Suppressor macrophage treated with lipopolysaccharide for 4 hours (primary cell): Measurements from ENCODE around the gene ANKS3.

Source experiments
- DNase-seq: peaks from one replicate; pipeline ENCODE4 v3.0.0-alpha.2; 2020

Gene ANKS3

DNA sequence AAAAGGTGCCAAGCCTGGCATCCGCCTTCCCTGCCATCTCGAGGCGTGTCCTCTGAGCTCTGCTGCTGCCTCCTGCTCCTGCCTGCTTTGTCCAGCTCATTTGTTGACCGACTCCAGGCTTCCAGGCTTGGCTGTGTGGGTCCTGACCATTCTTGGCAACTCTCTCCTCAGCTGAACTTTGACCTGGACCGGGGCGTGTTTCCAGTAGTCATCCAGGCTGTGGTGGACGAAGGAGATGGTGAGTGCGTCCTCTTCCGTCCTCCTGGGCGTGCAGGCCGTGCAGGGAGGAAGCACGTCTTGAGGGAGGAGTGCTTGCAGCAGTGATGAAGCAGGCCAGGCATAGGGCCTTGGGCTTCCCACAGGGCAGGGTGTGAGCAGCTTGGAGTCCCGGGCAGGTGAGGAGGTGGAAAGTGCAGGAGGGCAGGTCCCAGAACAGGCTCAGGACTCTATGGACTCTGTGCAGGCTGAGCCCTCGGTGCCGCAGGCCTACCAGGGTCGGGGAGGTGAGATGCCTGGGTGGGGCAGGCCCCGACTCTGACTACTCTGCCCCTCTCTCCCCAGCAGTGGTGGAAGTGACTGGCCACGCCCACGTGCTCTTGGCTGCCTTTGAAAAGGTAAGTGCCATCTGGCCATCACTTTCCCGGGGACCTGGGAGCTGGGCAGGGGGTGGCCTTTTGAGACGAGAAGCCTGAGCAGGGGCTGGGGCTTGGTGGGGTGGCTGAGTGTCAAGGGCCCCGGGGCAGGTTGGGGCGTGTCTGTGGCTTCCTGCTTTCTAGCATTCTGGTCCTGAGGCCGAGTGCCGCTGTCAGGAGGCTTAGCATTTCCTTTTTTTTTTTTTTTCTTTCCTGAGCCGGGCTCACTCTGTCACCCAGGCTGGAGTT, 69.3 kb downstream of the ANKS3 start:
- peak; percentile 69 for DNase-seq

DNA sequence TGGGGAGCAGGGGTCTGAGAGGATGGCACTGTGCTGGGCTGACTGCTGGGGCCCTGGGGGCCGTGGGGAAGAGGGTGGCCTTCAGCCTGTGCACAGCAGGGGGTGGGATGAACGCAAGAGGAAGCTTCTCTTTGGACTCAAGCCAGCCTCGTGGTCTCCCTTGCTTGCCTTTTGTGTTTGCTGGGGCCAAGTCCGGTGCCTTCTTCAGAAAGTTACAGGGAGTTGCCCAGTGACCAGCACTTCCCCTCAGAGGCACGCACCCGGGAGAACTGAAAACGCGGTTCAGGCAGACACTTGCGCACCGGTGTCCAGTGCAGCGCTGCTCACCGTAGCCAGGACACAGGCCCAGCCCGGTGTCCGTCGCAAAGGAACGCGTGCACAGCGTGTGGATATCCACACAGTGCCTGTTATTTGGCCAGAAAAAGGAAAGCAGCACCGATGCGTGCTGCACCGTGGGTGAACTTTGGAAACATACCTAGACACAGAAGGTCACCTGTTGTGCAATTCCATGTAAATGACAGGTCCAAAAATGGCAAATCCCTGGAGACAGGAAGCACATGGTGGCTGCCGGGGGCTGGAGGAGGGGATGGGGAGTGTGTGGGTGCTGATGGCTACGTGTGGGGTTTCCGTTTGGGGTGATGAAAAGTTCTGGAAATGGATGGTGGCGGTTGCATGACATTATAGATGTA, 70.2 kb downstream of the ANKS3 start:
- DNase-seq = peak; percentile 94

DNA sequence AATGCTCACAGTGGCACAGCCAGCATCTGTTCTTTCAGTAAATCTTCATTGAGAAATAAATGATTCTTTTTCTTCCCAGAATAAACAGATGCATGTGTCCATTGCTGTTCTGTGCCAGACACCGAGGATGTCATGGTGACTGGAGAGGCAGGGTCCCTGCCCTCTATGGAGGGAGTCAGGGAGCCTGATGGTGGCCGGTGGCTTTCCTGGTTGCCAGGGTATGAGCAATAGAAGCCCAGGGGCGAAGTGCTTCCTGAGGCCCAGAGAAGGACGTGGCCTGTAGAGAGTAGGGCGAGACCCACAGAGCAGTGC, 70.7 kb downstream of the ANKS3 start:
- no peak for DNase-seq

DNA sequence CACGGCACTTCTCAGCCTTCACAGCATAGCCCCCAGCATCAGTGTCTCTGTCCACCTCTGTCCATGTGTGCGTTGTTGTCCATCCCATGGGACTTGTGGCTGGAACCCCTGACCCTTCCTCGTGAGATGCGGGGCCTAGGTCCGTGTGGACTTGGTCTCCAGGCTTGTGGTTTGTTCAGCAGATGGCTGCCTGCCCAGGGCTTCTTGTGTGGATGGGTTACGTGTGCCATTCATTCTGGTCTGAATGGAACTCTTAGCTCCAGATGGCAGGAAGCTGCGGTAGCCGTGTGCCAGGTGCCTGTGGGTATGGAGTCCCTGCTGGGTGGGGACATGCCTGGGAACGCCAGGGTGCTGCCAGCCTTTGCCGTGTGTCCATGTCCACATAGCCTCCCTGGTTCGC, 72.4 kb downstream of the ANKS3 start:
- DNase-seq = no peak

DNA sequence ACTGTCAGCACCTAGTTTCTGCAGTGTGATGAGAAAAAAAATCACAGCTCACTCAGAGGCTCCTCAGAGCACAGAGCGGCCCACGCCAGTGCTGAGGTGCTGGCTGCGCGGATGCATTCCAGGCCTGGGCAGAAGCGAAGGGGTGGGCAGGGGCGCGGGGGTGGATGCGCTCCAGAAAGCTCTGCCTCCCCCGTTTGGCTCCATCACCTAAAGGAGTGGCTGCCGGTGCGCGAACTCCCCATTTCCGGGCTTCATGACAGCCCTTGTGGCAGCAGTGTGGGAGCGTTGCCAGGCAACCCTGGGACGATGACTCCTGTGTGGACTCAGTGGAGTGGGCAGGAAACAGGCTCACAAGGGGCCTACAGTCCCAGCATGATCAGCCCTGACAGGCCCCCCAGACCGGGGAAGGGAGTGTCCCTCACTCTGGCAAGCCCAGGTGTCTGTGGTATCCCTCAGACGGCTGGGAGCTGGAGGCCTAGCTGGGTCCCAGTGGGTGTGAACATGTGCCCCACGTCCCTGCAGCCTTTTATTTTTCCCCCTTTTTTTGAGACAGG, 73.5 kb downstream of the ANKS3 start:
- DNase-seq = peak; percentile 61

DNA sequence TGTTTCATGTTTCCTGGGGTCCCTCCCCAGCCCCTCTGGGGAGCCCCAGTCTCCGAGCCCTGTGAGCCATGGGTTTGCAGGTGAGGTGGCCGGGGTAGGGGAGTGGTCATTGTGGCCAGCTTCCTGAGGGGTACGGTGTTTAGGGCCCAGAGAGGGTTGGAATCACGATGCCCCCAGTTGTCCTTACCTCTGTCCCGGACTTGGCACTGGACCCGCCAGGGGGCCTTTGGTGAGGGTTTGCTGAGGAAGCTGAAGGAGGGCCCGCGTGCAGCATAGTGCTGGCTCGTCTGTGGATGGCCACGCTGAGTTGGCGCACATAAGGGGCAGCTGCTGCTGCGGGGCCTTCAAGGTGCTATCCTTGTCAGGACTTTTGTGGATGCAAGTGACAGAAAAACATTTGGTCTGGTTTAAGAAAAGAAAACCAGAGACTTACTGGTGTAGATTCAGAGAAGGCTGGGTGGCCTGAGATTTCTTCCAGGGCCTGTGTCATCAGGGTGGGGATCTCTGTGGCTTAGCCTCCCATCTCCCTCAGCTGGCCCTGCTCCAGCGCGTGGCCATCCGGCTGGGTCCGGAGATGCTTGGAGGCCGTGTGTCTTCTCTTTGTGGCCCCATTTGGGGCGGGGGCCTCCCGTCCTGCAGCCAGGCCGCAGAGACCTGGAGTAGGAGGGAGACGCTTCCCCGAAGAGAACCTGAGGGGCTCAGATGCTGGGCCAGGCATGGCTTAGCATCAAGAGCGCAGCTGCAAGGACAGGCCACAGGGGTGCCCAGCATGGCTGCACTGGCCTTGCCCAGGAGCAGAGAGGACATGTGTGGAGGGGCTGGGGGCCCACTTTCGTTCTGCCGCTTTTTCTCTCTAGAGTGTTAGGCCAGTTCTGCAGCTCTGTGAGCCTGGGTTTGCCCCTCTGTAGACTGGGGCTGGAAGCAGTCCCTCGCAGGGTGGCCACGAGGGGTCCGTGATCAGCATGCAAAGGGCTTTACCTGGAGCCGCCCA, 74.4 kb downstream of the ANKS3 start:
- no peak for DNase-seq

DNA sequence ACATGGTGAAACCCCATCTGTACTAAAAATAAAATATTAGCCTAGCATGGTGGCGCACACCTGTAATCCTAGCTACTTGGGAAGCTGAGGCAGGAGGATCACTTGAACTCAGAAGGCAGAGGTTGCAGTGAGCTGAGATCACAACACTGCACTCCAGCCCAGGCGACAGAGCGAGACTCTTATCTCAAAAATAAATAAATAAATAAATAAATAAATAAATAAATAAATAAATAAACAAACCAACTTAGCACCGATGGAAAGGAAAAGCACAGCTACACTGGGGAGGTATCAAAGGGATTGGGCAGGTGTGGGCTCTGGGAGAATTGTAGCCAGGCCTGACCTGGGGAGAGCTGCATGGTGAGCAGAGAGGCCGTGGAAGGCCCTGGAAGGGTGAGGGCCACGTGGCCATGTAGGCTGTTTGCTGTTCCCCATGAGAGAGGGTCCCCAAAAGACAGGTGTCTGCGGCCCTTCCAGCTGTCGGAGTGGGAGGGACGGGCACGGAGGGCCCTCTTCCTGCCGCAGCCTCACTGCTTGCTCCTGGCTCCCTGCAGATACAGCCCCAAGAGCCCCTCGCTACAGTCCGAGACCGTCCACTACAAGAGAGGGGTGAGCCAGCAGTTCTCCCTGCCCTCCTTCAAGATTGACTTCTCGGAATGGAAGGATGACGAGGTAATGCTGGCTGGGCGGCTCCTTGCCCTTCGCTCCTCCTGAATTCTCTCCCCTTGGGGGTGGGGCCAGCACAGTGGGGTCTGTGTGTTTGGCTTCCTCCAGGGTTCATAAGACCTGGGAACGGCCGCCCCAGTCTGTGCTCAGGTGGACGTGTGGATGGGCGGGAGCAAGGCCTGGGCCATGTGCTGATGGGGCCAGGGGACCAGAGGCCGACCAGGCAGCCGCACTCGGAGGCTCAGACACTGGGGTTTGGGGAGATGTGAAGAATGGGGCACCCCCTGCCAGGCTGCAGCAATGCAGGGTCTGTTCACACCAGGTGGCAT, 77.1 kb downstream of the ANKS3 start:
- no peak for DNase-seq

DNA sequence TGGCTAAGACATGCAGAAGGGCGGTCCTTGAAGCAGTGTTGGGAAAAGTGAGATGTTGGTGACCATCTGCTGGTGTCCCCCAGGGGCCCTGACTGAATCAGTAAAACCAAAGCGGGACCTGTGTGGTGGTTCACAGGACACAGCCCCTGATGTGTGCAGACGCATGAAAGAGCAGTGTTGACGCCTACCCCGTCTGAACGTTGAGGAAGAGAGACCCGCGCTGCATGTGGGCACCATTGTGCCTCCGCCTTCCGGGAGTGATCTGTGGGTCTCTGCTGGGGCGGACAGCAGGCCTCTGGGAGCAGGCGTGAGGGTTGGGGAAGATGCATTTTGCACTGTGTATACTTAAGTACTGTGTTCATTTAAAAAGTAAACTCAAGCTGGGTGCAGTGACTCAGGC, 77.8 kb downstream of the ANKS3 start:
- DNase-seq = no peak

DNA sequence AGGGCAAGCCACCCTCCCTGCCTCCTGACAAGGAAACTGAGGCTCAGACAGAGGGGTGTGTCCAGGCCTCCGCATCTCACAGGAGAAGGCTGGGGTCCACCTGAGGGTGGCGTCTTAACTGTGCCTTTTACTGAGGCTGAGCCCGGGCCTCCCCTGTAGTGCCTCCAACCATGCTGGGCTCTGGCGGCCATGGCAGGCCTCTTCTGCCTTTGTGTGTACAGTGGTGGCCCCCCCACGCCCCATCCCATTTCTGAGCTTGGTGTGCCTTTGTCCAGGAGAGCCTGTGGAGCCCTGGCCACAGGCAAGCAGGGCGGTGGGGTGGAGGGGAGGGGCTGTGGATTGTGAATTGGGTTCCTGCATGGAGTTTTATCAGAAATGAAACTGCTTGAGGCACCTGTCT, 78.3 kb downstream of the ANKS3 start:
- no peak for DNase-seq

DNA sequence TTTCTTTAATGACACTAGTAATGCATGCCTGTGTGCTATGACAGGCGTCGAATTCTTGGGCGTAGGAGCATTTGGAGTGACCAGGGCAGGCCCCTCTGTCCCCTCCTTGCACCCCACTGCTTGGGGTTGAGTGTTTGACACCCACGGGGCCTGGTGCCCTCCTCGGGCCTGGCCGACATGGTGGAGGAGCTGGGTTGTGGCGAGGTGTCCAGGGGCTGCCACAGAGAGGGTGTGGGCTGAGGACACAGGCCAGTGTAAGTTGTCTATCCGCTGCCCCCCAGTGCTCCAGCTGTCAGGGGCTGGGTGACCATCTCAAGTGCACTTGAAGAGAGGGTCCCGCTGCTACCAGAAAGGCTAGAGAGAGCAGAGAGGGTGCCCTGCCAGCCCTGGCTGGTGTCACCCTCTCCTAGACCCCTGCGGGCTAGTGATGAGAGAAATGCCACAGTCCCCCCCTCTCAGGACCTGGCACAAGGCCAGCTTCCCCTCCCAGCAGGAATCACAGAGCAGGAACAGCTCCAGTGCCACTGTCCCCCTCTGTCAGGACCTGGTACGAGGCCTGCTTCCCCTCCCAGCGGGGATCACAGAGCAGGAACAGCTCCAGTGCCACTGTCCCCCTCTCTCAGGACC, 79.0 kb downstream of the ANKS3 start:
- DNase-seq = no peak

DNA sequence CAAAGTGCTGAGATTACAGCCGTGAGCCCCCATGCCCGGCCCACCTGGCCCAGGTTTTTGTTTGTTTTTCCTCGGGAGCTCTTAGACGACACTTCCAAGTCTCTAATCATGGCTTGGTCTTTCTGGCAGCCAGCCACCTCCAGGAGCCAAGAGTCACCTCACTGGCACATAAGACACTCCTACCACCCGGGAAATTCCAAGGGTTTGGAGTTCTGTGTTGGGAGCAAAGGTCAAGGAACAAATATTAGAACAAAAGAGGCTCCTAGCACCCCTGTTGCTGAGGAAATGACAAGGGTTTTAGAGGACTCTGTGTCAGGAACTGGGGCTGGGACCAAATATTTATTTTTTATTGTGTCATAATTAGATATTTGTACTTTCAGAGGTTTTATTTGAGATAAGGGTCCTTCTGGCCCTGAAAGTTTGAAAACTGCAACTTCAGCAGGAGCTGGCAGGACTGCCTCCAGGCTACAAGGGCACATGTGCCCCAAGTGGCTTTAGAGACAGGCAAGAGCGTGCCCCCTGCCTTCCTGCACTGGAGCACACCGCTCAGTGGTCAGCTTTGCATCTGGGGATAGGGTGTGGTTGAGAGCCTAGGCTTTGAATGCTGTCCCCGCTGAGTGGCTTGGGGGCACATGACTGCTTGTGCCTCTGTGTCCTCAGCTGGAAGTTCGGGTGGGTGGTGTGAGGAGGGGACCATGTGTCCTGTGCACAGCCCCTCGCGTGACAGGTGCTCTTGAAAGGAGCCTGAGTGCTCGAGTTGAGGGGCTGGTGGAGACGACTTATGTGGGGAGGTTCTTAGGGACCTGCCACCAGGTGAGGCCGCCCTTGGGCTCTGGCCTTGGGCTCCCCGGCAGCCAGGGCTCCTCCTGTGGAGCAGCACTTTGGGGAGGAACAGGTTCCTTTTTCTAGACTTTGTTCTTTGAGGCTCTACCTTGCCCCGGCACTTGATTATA, 79.8 kb downstream of the ANKS3 start:
- no peak for DNase-seq

DNA sequence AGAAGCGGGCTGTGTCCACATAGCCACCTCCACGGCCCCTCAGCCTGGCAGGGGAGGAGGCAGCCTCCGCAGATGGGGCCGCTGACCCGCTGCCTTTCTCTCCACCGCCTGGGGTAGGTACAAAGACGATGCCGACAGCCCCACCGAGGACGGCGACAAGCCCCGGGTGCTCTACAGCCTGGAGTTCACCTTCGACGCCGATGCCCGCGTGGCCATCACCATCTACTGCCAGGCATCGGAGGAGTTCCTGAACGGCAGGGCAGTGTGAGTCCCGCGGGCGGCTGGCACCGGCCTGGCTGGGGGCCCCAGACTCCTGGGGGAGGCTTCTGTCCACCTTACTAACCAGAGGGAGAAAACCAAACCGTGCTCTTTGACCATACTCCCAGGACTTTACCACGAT, 81.5 kb downstream of the ANKS3 start:
- DNase-seq = no peak

DNA sequence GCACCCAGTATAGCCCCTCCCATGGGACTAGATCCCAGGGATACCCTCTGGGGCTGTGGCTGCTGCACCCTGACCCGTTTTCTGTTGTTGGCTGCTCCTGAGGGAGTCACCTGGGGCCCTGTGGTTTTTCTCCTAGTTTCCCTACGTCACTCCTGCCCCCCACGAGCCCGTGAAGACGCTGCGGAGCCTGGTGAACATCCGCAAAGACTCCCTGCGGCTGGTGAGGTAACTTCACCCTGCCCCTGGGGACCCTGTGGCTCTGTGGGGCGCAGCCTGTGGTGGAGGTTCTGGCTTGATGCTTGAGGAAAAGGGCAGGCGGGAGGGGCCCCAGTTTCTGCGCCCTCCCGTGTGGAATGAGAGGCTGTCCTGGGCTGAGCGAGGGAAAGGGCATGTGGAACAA, 82.2 kb downstream of the ANKS3 start:
- DNase-seq = no peak

DNA sequence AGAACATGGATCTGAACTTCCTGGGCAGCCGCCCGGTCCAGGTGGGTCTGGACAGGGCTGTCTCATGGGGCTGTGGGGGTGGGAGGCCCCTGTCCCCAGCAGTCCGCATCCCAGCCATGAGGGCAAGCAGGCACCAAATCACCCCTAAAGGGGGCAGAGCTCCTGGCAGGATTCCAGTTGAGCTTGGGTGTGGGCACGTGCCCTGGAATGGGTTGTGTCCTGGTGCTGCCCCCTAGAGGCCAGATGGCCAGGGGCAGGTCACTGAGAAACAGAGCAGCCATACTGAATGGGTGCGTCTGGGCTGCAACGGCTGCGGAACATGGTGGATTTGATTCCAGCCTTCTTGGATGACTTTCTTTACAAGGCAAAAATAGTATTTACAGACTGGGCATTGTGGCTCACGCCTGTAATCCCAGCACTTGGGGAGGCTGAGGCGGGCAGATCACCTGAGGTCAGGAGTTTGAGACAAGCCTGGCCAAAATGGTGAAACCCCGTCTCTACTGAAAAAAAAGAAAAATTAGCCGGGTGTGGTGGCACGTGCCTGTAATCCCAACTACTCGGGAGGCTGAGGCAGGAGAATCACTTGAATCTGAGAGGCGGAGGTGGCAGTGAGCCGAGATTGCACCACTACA, 83.5 kb downstream of the ANKS3 start:
- DNase-seq = peak; percentile 86

DNA sequence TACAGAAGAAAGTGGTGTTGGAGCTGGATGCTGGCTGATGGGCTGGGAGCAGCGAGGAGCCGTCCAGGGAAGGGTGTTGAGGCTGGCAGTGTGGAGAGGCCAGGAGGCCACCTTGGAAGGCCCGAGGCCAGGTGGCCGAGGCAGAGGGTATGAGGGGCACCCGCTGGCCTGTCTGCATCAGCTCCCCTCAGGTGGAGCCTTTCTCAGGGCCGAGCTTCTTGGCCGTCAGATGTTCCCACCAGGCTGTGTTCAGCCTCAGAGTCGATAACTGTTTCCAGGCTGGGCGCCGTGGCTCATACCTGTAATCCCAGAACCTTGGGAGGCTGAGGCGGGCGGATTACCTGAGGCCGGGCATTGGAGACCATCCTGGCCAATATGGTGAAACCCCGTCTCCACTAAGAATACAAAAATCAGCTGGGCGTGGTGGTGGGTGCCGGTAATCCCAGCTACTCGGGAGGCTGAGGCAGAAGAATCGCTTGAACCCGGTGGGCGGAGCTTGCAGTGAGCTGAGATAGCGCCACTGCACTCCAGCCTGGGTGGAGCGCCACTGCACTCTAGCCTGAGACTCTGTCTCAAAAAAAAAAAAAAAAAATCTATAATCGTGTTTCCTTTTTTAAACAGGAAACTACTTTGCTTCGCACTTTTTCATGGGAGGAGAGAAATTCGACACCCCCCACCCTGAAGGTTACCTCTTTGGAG, 84.2 kb downstream of the ANKS3 start:
- no peak for DNase-seq

DNA sequence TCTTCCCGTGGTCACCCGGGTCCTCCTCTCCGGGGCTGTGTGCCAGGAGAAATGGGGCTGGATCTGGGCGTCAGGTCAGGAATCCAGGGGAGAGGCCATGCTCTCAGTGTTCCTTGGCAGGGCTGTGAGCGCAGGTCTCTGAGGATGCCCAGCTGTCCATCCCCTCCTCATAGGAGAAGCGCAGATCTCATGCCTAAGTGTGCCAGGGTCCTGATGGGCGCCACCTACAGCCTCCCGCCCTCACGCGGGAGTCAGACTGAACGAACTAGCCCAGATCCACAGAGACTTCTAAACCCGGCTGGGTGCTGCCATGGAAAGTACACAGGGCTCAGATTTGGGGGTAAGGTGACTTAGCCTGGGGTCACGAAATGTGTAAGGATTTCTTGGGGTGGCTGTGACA, 85.2 kb downstream of the ANKS3 start:
- no peak for DNase-seq

DNA sequence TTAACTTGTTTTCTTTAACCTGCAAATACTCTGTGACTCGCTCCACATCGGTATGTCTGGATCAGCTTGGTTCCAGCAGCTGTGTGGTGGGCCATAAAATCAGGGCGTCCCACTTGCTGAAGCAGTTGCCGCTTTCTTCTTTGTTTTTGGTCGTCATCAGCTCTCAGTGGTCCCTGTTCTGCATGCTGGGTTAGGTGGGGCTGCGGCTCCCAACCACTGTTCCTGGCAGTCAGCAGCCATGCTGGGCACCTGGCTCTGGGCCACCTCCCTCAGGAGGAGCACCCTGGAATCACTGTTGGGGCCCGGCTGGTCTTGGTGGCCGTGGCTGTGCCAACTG, 86.5 kb downstream of the ANKS3 start:
- no peak for DNase-seq

DNA sequence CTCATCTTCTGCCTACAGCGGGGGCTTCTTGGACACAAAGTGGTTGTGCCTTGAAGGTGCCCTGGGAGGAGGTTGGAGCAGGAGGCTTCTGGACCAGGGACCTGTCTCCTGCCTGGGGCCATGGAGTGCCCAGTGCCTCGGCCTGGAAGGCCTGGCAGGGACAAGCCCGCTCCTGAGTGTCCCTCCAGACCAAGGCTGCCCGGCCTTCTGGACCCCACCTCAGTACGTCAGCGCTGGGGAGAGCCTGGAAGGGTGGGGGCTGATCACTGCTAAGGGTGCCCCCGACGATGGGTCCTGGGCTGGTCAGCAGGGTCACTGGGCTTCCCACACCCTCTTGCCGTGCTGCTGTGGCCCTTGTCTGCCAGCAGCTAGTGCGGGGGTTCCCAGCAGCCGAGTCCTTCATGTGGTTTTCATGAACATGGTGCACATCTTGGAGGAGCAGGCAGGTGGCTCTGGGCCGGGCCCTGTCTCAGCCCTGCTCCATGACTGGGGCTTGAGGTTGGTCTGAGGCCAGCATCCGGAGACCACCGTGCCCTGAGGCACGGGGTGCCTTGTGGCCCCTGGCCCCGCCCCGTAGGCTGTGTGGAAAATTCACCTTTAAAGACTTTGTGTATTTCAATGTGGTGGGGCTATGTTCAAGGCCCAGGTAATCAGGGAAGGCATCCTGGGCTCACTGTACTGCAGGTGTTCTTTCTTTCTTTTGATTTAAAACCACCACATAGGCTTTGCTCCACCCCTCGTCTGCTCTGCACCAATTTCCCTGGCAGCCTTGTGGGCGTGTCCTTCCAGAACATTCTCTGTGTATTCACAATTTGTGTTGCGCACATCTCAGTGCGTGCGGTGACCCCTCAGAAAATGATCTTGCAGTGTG, 87.1 kb downstream of the ANKS3 start:
- DNase-seq = no peak
